OCI-LY7 (cell line): ENCODE data around the gene THBS4. TPM values are rescaled to one million over a fixed set of nuclear protein-coding genes. Genes with fewer than 3 reads are reported as not detected.
A peak's percentile ranks its signal among the peaks of the same experiment; 100 is the strongest.

Experiments
- Bru-seq: library from RNA; stranded (reverse); fragments of 400-500 nt; gene quantifications from one replicate; lab custom pipeline; 2021; lab: Mats Ljungman, UMichigan
- BruChase-seq, 2 experiments: library from RNA; stranded (reverse); fragments of 400-500 nt; gene quantifications; one replicate each; lab custom pipeline; 2021; lab: Mats Ljungman, UMichigan
- BruUV-seq: library from RNA; stranded (reverse); fragments of 400-500 nt; replicated peaks from 2 replicates; lab custom pipeline; 2021; lab: Mats Ljungman, UMichigan
- CTCF ChIA-PET: fragments of 300-600 bp; sonication (Branson Sonifier 250); formaldehyde crosslinking; loops from one replicate; lab custom pipeline; 2022; ENCODE audit warnings: antibody characterized with exemption; ENCODE audit not compliant: unreplicated experiment; lab: Charles Lee
- POLR2A ChIA-PET: fragments of 300-600 bp; sonication (Branson Sonifier 250); formaldehyde crosslinking; loops from one replicate; lab custom pipeline; 2022; ENCODE audit warnings: antibody characterized with exemption; lab: Charles Lee
- DNase-seq: peaks from one replicate; pipeline ENCODE4 v3.0.0-alpha.2; 2015; ENCODE audit warnings: low spot score
- H2AFZ ChIP-seq: fragments of 200-600 bp; sonication (generic), shearing (Covaris generic); 2 replicates; pipeline ENCODE4 v1.6.1; 2014; ENCODE audit warnings: mild to moderate bottlenecking, antibody characterized with exemption, low read length, moderate library complexity
- H3K27ac ChIP-seq: fragments of 200-600 bp; sonication (generic); 2 replicates; pipeline ENCODE4 v1.5.1; 2014; ENCODE audit warnings: mixed run types, low read depth, mild to moderate bottlenecking, moderate library complexity, low read length, inconsistent platforms; ENCODE audit not compliant: poor library complexity, severe bottlenecking
- H3K36me3 ChIP-seq: fragments of 200-600 bp; sonication (generic); 2 replicates; pipeline ENCODE4 v1.6.1; 2014; ENCODE audit warnings: mild to moderate bottlenecking, antibody characterized with exemption, low read length, moderate library complexity, mixed read lengths; ENCODE audit not compliant: insufficient read depth
- H3K4me1 ChIP-seq: fragments of 200-600 bp; sonication (generic); 2 replicates; pipeline ENCODE4 v1.5.1; 2014; ENCODE audit warnings: mild to moderate bottlenecking, low read length; ENCODE audit not compliant: insufficient read depth, poor library complexity, severe bottlenecking
- H3K4me2 ChIP-seq: fragments of 200-600 bp; sonication (generic); 2 replicates; pipeline ENCODE4 v1.6.1; 2014; ENCODE audit warnings: mild to moderate bottlenecking, low read length
- H3K4me3 ChIP-seq: fragments of 200-600 bp; sonication (generic); 2 replicates; pipeline ENCODE4 v1.5.1; 2014; ENCODE audit warnings: mild to moderate bottlenecking, low read depth, low read length; ENCODE audit not compliant: poor library complexity, severe bottlenecking
- H3K79me2 ChIP-seq: fragments of 200-600 bp; sonication (generic); 2 replicates; pipeline ENCODE4 v1.6.1; 2016; ENCODE audit warnings: low read depth, mild to moderate bottlenecking, low read length, moderate library complexity, mixed read lengths; ENCODE audit not compliant: insufficient read depth
- H3K9me2 ChIP-seq: fragments of 200-600 bp; sonication (generic); 2 replicates; pipeline ENCODE4 v1.6.1; 2016; ENCODE audit warnings: mild to moderate bottlenecking, low read length, mixed read lengths; ENCODE audit not compliant: insufficient read depth
- H3K9me3 ChIP-seq: fragments of 200-600 bp; sonication (generic); 2 replicates; pipeline ENCODE4 v1.6.1; 2014; ENCODE audit warnings: mild to moderate bottlenecking, mixed run types, low read length, mixed read lengths
- H4K20me1 ChIP-seq: fragments of 200-600 bp; sonication (generic); 2 replicates; pipeline ENCODE4 v1.6.1; 2014; ENCODE audit warnings: mild to moderate bottlenecking, antibody characterized with exemption, low read length, moderate library complexity, mixed read lengths; ENCODE audit not compliant: insufficient read depth
- EZH2phosphoT487 ChIP-seq: fragments of 200-600 bp; sonication (generic); IDR thresholded peaks from 2 replicates; pipeline ENCODE4 v1.6.1; 2018; ENCODE audit warnings: low read depth, borderline replicate concordance, mild to moderate bottlenecking, mixed run types, antibody characterized with exemption, low read length, moderate library complexity, mixed read lengths
- intact Hi-C: fragments of 100-400 bp; cut with micrococcal nuclease; formaldehyde crosslinking; loops from one replicate; pipeline ENCODE4 v1.10.0; 2022; ENCODE audit not compliant: unreplicated experiment
- long read RNA-seq: library from polyadenylated mRNA; stranded (forward); transcript quantifications from one replicate; pipeline ENCODE4 v2.0.0, GENCODE V29; 2022
- total RNA-seq, 2 experiments: library from RNA; depleted of rRNA in 1 of 2; stranded (reverse); fragments of >200 nt in 1 of 2; shearing (Covaris generic) in 1 of 2; gene quantifications; 2 replicates each; pipeline ENCODE4 v1.2.3, GENCODE V29; 2014 to 2022
- TF ChIP-seq, protein P1 (sequence below): fragments of 200-600 bp; sonication (generic); conservative IDR thresholded peaks from 2 replicates; pipeline ENCODE4 v1.5.1; 2014; ENCODE audit warnings: mild to moderate bottlenecking, antibody characterized with exemption, low read length, moderate library complexity, mixed read lengths

The THBS4 gene
- total RNA-seq (2014; rRNA removed; shearing (Covaris generic)) (1.8 and 4.5 TPM in 2 replicates), total RNA-seq (2022) (3.9 and 4.2 TPM in 2 replicates), Bru-seq, nascent RNA (percentile 30 among the genes with signal in this experiment), BruChase-seq, experiment 1, labeled RNA remaining after a 6-hour chase (percentile 22 among the genes with signal in this experiment), BruChase-seq, experiment 2, labeled RNA remaining after a 2-hour chase (percentile 21 among the genes with signal in this experiment)
- long read RNA-seq, partial matches to known transcripts, result 4 of 9 reads
- long read RNA-seq, other reads (novel, unspliced or antisense), result 5 of 9 reads

- ChIA-PET POLR2A (interaction anchor here (1.7 kb wide), 1 partner anchor 9 kb away, joined by 3 read pairs; no protein-coding TSS in a partner anchor), CTCF (no interaction called here)
- Histone ChIP-seq H3K4me1 (no peaks in the 10 kb centered on the region), H3K4me2 (no peak within 1 kb of the TSS), H3K9me3 (no peaks in the 10 kb centered on the region), H3K27ac (no peak within 1 kb of the TSS), H2AFZ (no peak within 1 kb of the TSS), H4K20me1 (no peaks in the 10 kb centered on the region), H3K9me2 (0 out of 2 replicates have a peak, but pooled peaks cover 3% of the 10 kb centered on the region), H3K79me2 (no peaks in the 10 kb centered on the region), H3K36me3 (no peaks in the 10 kb centered on the region), H3K4me3 (no peak within 1 kb of the TSS)
- no peak for DNase-seq
- no TSS peak for BruUV-seq
- intact Hi-C loops, result no loop called here
- TF ChIP-seq, protein P1, sequence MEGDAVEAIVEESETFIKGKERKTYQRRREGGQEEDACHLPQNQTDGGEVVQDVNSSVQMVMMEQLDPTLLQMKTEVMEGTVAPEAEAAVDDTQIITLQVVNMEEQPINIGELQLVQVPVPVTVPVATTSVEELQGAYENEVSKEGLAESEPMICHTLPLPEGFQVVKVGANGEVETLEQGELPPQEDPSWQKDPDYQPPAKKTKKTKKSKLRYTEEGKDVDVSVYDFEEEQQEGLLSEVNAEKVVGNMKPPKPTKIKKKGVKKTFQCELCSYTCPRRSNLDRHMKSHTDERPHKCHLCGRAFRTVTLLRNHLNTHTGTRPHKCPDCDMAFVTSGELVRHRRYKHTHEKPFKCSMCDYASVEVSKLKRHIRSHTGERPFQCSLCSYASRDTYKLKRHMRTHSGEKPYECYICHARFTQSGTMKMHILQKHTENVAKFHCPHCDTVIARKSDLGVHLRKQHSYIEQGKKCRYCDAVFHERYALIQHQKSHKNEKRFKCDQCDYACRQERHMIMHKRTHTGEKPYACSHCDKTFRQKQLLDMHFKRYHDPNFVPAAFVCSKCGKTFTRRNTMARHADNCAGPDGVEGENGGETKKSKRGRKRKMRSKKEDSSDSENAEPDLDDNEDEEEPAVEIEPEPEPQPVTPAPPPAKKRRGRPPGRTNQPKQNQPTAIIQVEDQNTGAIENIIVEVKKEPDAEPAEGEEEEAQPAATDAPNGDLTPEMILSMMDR, result no peak
- no peak for TF ChIP-seq EZH2phosphoT487
Observed at GRCh38 chr5:80034962-80035821, at the start of gene THBS4. THBS4 (plus strand) TSS chr5:80035348; CDS start chr5:80035538, 190 bp downstream.

GRCh38 chr5:79986260-79986659, 48.9 kb upstream of the THBS4 start:
- intact Hi-C loops, result loop anchor here (10.0 kb wide), 1 partner anchor 269 kb away; the partner anchor contains the start of gene SERINC5
- Histone ChIP-seq H3K36me3 (peaks cover 76% of the 10 kb centered on the region), H3K79me2 (peaks cover 37% of the 10 kb centered on the region), H4K20me1 (no peaks in the 10 kb centered on the region), H2AFZ (no peak overlapping the region), H3K4me2 (peak overlapping the region; percentile 43), H3K4me1 (peaks cover 73% of the 10 kb centered on the region), H3K9me3 (no peaks in the 10 kb centered on the region), H3K9me2 (no peaks in the 10 kb centered on the region), H3K27ac (peak overlapping the region; percentile 43), H3K4me3 (peak overlapping the region; percentile 19)
- DNase-seq, result peak; percentile 36
- TF ChIP-seq, protein P1, result no peak
- TF ChIP-seq EZH2phosphoT487, result no peak
- BruUV-seq, result no TSS peak
- POLR2A ChIA-PET, result interaction anchor here (0.6 to 1.3 kb wide), 5 partner anchors 12 to 1732 kb away, joined by 3 to 6 read pairs (median 4); no protein-coding TSS in a partner anchor
- CTCF ChIA-PET, result no interaction called here
